HG03378 (cell line): ENCODE results near the gene SYT9.
"Not testable (repeated sequence)": the region's sequence is repeated elsewhere in the genome, so short reads cannot be mapped to it uniquely, and the experiment has no call there.

ENCODE experiments used
- ATAC-seq: cut with Tn5 transposase; IDR thresholded peaks from one replicate; pipeline ENCODE4 v1.9.1; 2021; ENCODE audit warnings: mild to moderate bottlenecking, moderate library complexity; ENCODE audit not compliant: unreplicated experiment

SYT9 gene

GRCh38 chr11:7332962-7333361, 81.3 kb downstream of the SYT9 start:
- no peak for ATAC-seq

- not testable (repeated sequence) for ATAC-seq
Observed at GRCh38 chr11:7335442-7335841, 83.7 kb downstream of the SYT9 start.

- ATAC-seq: no peak
Observed at GRCh38 chr11:7341551-7341950, 89.8 kb downstream of the SYT9 start.

GRCh38 chr11:7347611-7348431, 96.1 kb downstream of the SYT9 start:
- no peak for ATAC-seq

- ATAC-seq: no peak
Observed at GRCh38 chr11:7348432-7349304, 97.0 kb downstream of the SYT9 start.

GRCh38 chr11:7351228-7351627, 99.5 kb downstream of the SYT9 start:
- ATAC-seq: no peak

- no peak for ATAC-seq
Observed at GRCh38 chr11:7353100-7353499, 101.4 kb downstream of the SYT9 start.

- ATAC-seq: no peak
Observed at GRCh38 chr11:7364660-7365059, 113.0 kb downstream of the SYT9 start.

- ATAC-seq: no peak
Observed at GRCh38 chr11:7367803-7368202, 116.1 kb downstream of the SYT9 start.

- ATAC-seq: no peak
Observed at GRCh38 chr11:7376386-7376785, 124.7 kb downstream of the SYT9 start.

- ATAC-seq: peak; percentile 71
Observed at GRCh38 chr11:7381937-7382336, 130.2 kb downstream of the SYT9 start.

- ATAC-seq: no peak
Observed at GRCh38 chr11:7383406-7383805, 131.7 kb downstream of the SYT9 start.

GRCh38 chr11:7384691-7385090, 133.0 kb downstream of the SYT9 start:
- no peak for ATAC-seq

- ATAC-seq: no peak
Observed at GRCh38 chr11:7385532-7385931, 133.8 kb downstream of the SYT9 start.

- ATAC-seq: no peak
Observed at GRCh38 chr11:7413961-7414915, 162.5 kb downstream of the SYT9 start.

GRCh38 chr11:7414973-7415817, 163.5 kb downstream of the SYT9 start:
- ATAC-seq: no peak

GRCh38 chr11:7416080-7416479, 164.4 kb downstream of the SYT9 start:
- no peak for ATAC-seq

GRCh38 chr11:7417328-7417727, 165.6 kb downstream of the SYT9 start:
- ATAC-seq: no peak

GRCh38 chr11:7418061-7418460, 166.4 kb downstream of the SYT9 start:
- ATAC-seq: no peak

- ATAC-seq: no peak
Observed at GRCh38 chr11:7418906-7419305, 167.2 kb downstream of the SYT9 start.
